ENCODE measurements around the gene C16orf96.

The C16orf96 gene

GRCh38 chr16:4602331-4602730, 46.2 kb downstream of the C16orf96 start:
- no peak for DNase-seq

GRCh38 chr16:4603624-4604170, 47.6 kb downstream of the C16orf96 start:
- DNase-seq: no peak

- no peak for DNase-seq
Observed at GRCh38 chr16:4604401-4604800, 48.3 kb downstream of the C16orf96 start.

- DNase-seq: no peak
Observed at GRCh38 chr16:4606354-4606753, 50.2 kb downstream of the C16orf96 start.

- no peak for DNase-seq
Observed at GRCh38 chr16:4607841-4608703, 51.9 kb downstream of the C16orf96 start.

- no peak for DNase-seq
Observed at GRCh38 chr16:4608704-4608980, 52.5 kb downstream of the C16orf96 start.

- DNase-seq: no peak
Observed at GRCh38 chr16:4609200-4610010, 53.3 kb downstream of the C16orf96 start.

GRCh38 chr16:4610011-4611005, 54.2 kb downstream of the C16orf96 start:
- no peak for DNase-seq

GRCh38 chr16:4611337-4612021, 55.3 kb downstream of the C16orf96 start:
- DNase-seq: no peak

- no peak for DNase-seq
Observed at GRCh38 chr16:4612474-4612931, 56.4 kb downstream of the C16orf96 start.

GRCh38 chr16:4612977-4613635, 57.0 kb downstream of the C16orf96 start:
- no peak for DNase-seq

- DNase-seq: peak; percentile 38
Observed at GRCh38 chr16:4613636-4614570, 57.8 kb downstream of the C16orf96 start.

- DNase-seq: peak; percentile 80
Observed at GRCh38 chr16:4614571-4615383, 58.6 kb downstream of the C16orf96 start, which contains the start of gene UBALD1. TSS of gene UBALD1 (minus strand) at chr16:4614888. CDS start at chr16:4614797, 91 bp downstream.

GRCh38 chr16:4615384-4616046, 59.4 kb downstream of the C16orf96 start:
- DNase-seq: no peak

GRCh38 chr16:4616047-4616811, 60.1 kb downstream of the C16orf96 start:
- DNase-seq: peak; percentile 98

GRCh38 chr16:4617880-4618279, 61.7 kb downstream of the C16orf96 start:
- no peak for DNase-seq

- no peak for DNase-seq
Observed at GRCh38 chr16:4618645-4619418, 62.7 kb downstream of the C16orf96 start.
